Sigmoid colon (tissue), 7 donors: ENCODE data around the gene TAX1BP1. TPM values are rescaled to one million over a fixed set of nuclear protein-coding genes. Genes with fewer than 3 reads are reported as not detected.

ENCODE experiments used
- DNase-seq: peaks from one replicate; pipeline ENCODE4 v3.0.0-alpha.2; 2019
- H3K27ac ChIP-seq, 4 donors: fragments of 200-600 bp; sonication (generic); one replicate each; pipeline ENCODE4 v1.5.1; 2016 to 2019; ENCODE audit warnings: mild to moderate bottlenecking in 1 of 4
- H3K27me3 ChIP-seq, 3 donors: fragments of 200-600 bp; sonication (generic); one replicate each; pipeline ENCODE4 v1.5.1; 2019; ENCODE audit warnings: mild to moderate bottlenecking in 1 of 3
- H3K36me3 ChIP-seq, 4 donors: fragments of 200-600 bp; sonication (generic); one replicate each; pipeline ENCODE4 v1.5.1; 2016 to 2019
- H3K4me1 ChIP-seq, 4 donors: fragments of 200-600 bp; sonication (generic); one replicate each; pipeline ENCODE4 v1.5.1; 2017 to 2019
- H3K4me3 ChIP-seq, 4 donors: fragments of 200-600 bp; sonication (generic); one replicate each; pipeline ENCODE4 v1.5.1; 2017 to 2019; ENCODE audit warnings: mild to moderate bottlenecking in 2 of 4, moderate library complexity in 1 of 4
- H3K9me3 ChIP-seq, 4 donors: fragments of 200-600 bp in 3 of 4; sonication (generic) in 3 of 4; one replicate each; pipeline versions ENCODE4 v1.5.1 to v1.6.1; 2013 to 2019
- EP300 ChIP-seq, 4 donors: sonication (generic); formaldehyde crosslinking; IDR thresholded peaks; one replicate each; pipeline ENCODE4 v1.6.1; 2017; ENCODE audit warnings: antibody characterized with exemption in 4 of 4
- POLR2A ChIP-seq, 2 donors: fragments of 450-650 bp; IDR thresholded peaks; one replicate each; pipeline ENCODE4 v1.6.1; 2016; ENCODE audit warnings: antibody characterized with exemption in 2 of 2, mild to moderate bottlenecking in 2 of 2, moderate library complexity in 2 of 2
- POLR2AphosphoS5 ChIP-seq, 4 donors: sonication (generic); formaldehyde crosslinking; IDR thresholded peaks; one replicate each; pipeline ENCODE4 v1.6.1; 2017; ENCODE audit warnings: antibody characterized with exemption in 4 of 4
- WGBS, 2 donors: extraction: QIAGEN DNeasy Blood & Tissue Kit; methylation state at CpG; one replicate each; pipeline ENCODE4 v1.1.7; 2013; 5-methylcytosine and 5-hydroxymethylcytosine counted together
- intact Hi-C: fragments of 100-400 bp; cut with DNase I; formaldehyde crosslinking; loops from one replicate; pipeline ENCODE4 v1.15.1; 2023
- polyA plus RNA-seq, 3 donors: library from polyadenylated mRNA; stranded (reverse); fragments of 200-250 nt; gene quantifications; one replicate each; pipeline ENCODE4 v1.2.3, GENCODE V29; 2013
- total RNA-seq, 4 donors: library from RNA; depleted of rRNA; stranded (reverse); fragments of >200 nt; gene quantifications; one replicate each; pipeline ENCODE4 v1.1.0, GENCODE V29; 2016
- TF ChIP-seq, protein P1 (sequence below), 4 experiments: fragments of 450-650 bp in 3 of 4; fragments of 200-600 bp in 1 of 4; IDR thresholded peaks; one replicate each; pipeline ENCODE4 v1.5.1; 2016 to 2019; ENCODE audit warnings: antibody characterized with exemption in 4 of 4, mild to moderate bottlenecking in 3 of 4, moderate library complexity in 2 of 4
- donor health status: healthy with polysubstance abuse.
- donor health status: Bipolar disorder and iron deficiency.
- donor health status: healthy.

The TAX1BP1 gene
- total and polyA plus RNA-seq, 7 donors = 72.7 to 170 (median 111) TPM

DNA sequence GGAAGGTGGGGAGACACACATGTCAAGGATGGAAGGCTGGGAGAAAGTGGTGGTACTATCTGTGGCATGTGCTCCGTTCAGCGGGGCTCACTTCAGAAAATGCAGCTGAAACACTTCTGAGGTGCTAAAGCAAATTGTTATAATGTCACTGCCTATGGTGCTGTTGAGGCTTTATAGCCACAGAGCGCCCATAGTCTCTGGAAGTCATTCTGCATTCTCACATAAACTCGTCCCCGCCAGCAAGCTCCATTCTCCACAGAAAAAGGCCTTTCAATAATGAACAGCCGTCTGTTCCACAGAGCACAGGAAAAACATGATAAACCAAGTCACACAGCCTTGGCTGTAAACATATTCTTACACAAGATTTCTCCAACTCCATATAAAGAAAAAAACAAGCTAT is 131.9 kb downstream of the TAX1BP1 start:
- no peak for TF ChIP-seq POLR2A (IDR thresholded peaks at IDR 0.05)
- TF ChIP-seq EP300 (IDR thresholded peaks at IDR 0.05) = no peak
- intact Hi-C loops = loop anchor here (5.0 kb wide), 1 partner anchor 285 kb away; no protein-coding TSS in a partner anchor
- Histone ChIP-seq H3K4me1 (peaks cover 0 to 36% (median 34%) of the 10 kb centered on the region in 4 donors), H3K9me3 (no peaks in the 10 kb centered on the region), H3K4me3 (no peak overlapping the region), H3K36me3 (no peaks in the 10 kb centered on the region), H3K27ac (no peak overlapping the region), H3K27me3 (no peaks in the 10 kb centered on the region)
- no peak for DNase-seq
- WGBS, 2 donors = 51 to 69% methylated on average over 6 of the region's 6 CpGs

DNA sequence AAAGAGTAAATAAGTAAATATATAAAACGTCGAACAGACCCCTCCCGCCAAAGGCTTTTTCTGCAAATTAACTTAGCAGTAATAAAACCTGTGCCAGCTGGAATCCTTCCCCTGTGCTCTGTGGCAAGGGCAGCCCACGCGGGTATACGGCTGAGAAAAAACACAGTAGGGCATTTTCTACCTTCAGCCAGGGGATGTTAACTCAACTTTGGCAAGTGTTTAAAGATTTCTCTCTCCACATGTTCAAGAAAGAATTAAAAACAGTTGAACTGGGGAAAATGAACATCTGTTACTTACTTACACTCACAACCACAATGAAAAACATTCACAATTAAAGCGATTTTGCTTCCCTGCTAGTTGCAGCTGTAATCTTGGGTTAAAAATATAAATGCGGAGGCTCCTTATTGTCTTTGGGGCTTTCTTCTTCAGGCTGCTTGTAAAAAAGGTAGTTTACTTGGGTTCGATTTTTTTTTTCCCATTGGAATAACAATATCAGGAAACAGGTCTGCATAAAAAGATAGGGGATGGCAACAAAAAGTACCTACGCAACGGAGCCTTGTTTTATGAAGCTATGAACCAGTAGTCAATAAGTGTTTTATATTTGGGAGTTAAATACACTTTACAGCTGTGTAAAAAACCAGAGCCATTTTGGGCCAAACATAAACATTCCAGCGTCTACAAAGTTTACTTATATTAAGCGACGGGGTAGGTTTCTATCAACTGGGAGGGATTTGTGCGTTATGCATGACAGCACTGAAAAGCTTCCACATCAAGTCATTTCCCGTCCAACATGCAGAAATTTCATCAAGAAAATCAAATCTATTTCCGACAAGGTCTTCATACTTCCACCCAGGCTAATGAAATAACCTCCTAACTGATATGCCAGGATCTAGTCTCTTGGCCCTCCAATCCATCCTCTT is 132.7 kb downstream of the TAX1BP1 start:
- Histone ChIP-seq H3K9me3 (no peaks in the 10 kb centered on the region), H3K27me3 (no peaks in the 10 kb centered on the region), H3K27ac (no peak overlapping the region), H3K36me3 (no peaks in the 10 kb centered on the region), H3K4me1 (peaks cover 0 to 36% (median 34%) of the 10 kb centered on the region in 4 donors), H3K4me3 (no peak overlapping the region)
- TF ChIP-seq POLR2A (IDR thresholded peaks at IDR 0.05) (no peak), POLR2AphosphoS5 (IDR thresholded peaks at IDR 0.05) (no peak), EP300 (IDR thresholded peaks at IDR 0.05) (no peak)
- TF ChIP-seq, protein P1, sequence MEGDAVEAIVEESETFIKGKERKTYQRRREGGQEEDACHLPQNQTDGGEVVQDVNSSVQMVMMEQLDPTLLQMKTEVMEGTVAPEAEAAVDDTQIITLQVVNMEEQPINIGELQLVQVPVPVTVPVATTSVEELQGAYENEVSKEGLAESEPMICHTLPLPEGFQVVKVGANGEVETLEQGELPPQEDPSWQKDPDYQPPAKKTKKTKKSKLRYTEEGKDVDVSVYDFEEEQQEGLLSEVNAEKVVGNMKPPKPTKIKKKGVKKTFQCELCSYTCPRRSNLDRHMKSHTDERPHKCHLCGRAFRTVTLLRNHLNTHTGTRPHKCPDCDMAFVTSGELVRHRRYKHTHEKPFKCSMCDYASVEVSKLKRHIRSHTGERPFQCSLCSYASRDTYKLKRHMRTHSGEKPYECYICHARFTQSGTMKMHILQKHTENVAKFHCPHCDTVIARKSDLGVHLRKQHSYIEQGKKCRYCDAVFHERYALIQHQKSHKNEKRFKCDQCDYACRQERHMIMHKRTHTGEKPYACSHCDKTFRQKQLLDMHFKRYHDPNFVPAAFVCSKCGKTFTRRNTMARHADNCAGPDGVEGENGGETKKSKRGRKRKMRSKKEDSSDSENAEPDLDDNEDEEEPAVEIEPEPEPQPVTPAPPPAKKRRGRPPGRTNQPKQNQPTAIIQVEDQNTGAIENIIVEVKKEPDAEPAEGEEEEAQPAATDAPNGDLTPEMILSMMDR (IDR thresholded peaks at IDR 0.05) = no peak
- WGBS, 2 donors = 32 to 60% methylated on average over 17 of the region's 17 CpGs
- intact Hi-C loops = loop anchor here (5.0 kb wide), 1 partner anchor 285 kb away; no protein-coding TSS in a partner anchor
- no peak for DNase-seq

DNA sequence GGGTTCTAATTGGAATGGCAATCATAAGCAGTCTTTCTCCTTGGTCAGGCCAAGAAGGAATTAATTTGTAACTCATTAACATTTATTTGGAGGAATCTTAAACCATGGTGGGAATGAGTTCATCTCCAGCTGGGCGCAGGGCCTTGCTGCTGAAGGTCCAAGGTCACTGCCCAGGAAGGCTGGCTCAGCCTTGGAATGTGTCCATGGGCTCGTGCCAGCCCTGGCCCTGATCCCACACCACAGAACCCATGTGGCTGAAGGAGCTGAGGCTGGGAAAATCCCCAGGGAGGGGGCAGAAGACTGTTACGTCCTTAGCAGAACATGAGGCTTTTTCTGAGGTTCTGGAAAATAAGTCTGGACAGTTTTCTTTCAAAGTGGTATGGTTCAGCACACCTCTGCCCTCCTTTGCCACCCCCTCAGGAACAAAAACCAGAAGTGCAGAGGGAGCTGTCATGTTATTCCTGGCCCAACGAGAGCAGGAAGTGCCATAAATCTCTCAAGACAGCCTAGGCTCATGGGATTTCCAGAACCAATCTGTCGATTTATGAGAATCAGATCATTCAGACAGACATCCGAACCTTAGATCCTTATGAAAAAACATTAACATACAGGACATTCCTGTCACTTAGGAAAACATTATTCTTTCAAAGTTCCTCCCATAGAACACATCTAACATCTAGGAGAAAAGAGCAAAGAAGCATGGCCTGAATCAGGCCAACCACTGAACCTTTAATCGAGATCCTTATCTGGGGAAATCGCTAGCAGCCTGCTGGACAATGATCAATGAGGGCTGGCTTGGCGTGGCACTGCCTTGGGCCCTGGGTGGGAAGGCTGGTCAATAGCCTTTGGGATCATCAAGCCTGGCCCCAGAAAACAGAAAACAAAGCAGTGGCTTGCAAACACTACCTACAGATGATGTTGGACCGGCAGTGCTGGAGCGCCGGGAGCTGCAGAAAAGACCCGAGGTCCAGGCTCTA is 134.3 kb downstream of the TAX1BP1 start:
- H3K27ac ChIP-seq = peak overlapping the region in 1 of 4 donors; percentile 1
- intact Hi-C loops = loop anchor here (5.0 kb wide), 1 partner anchor 287 kb away; no protein-coding TSS in a partner anchor

DNA sequence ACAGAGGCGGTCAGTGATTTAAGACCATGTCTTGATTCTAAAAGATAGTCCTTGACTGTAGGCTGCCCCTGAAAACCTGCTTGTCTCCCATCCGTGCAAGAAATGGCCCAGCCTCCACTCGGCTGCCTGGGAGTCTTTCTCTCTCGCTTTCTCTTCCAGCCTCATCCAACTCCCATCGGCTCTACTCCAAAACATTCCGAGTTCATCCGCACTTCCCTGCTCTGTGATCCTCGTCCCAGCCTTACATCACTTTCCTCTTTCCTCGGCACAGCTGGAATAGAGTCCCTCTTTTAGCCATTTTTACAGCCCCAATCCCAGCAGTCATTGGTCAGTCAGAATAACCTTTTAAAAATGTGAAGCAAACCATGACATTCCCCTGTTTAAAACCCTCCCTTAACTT is 135.1 kb downstream of the TAX1BP1 start:
- Histone ChIP-seq H3K4me3 (no peak overlapping the region), H3K9me3 (no peaks in the 10 kb centered on the region), H3K27ac (no peak overlapping the region), H3K36me3 (no peaks in the 10 kb centered on the region), H3K4me1 (peaks cover 0 to 36% (median 34%) of the 10 kb centered on the region in 4 donors), H3K27me3 (no peaks in the 10 kb centered on the region)
- intact Hi-C loops = no loop called here
- TF ChIP-seq, protein P1 (IDR thresholded peaks at IDR 0.05) = no peak
- TF ChIP-seq POLR2AphosphoS5 (IDR thresholded peaks at IDR 0.05) = no peak
- TF ChIP-seq POLR2A (IDR thresholded peaks at IDR 0.05) = no peak
- 96 to 97% methylated on average over 9 of the region's 9 CpGs for WGBS, 2 donors
- no peak for DNase-seq

More for the DNA sequence above, 134.3 kb downstream of the TAX1BP1 start:
- peaks cover 0 to 36% (median 34%) of the 10 kb centered on the region in 4 donors for H3K4me1 ChIP-seq
- H3K27me3 ChIP-seq = no peaks in the 10 kb centered on the region
- no peak for TF ChIP-seq POLR2A (IDR thresholded peaks at IDR 0.05)
- peak in 1 of 4 donors; percentile 15 for TF ChIP-seq POLR2AphosphoS5 (IDR thresholded peaks at IDR 0.05)
- TF ChIP-seq, protein P1 (IDR thresholded peaks at IDR 0.05) = no peak
- no peak for TF ChIP-seq EP300 (IDR thresholded peaks at IDR 0.05)
- no peak overlapping the region for H3K4me3 ChIP-seq
- no peak for DNase-seq
- no peaks in the 10 kb centered on the region for H3K36me3 ChIP-seq
- 51 to 67% methylated on average over 13 of the region's 13 CpGs for WGBS, 2 donors
- no peaks in the 10 kb centered on the region for H3K9me3 ChIP-seq
